Ishikawa (cell line): ENCODE measurements around the gene DGUOK.

ENCODE experiments used
- CEBPB ChIP-seq: IDR thresholded peaks from 2 replicates; pipeline ENCODE4 v1.6.1; 2012
- CREB1 ChIP-seq: IDR thresholded peaks from 2 replicates; pipeline ENCODE4 v1.6.1; 2012; ENCODE audit warnings: low read depth
- EGR1 ChIP-seq: IDR thresholded peaks from 2 replicates; pipeline ENCODE4 v1.6.1; 2012
- EP300 ChIP-seq: IDR thresholded peaks from 2 replicates; pipeline ENCODE4 v1.6.1; 2012; ENCODE audit warnings: borderline replicate concordance
- FOXM1 ChIP-seq: IDR thresholded peaks from 2 replicates; pipeline ENCODE4 v1.6.1; 2012; ENCODE audit warnings: low read depth, borderline replicate concordance
- NFIC ChIP-seq: IDR thresholded peaks from 2 replicates; pipeline ENCODE4 v1.6.1; 2012
- RAD21 ChIP-seq: IDR thresholded peaks from 2 replicates; pipeline ENCODE4 v1.6.1; 2012; ENCODE audit warnings: low read depth
- TCF12 ChIP-seq: IDR thresholded peaks from 2 replicates; pipeline ENCODE4 v1.6.1; 2012; ENCODE audit warnings: low read depth
- YY1 ChIP-seq: IDR thresholded peaks from 2 replicates; pipeline ENCODE4 v1.6.1; 2012; ENCODE audit warnings: low read depth
- ZBTB7A ChIP-seq: IDR thresholded peaks from 2 replicates; pipeline ENCODE4 v1.6.1; 2012; ENCODE audit warnings: low read depth
- TF ChIP-seq, protein P1 (sequence below): IDR thresholded peaks from 2 replicates; pipeline ENCODE4 v1.6.1; 2012; ENCODE audit warnings: low read depth, mild to moderate bottlenecking
- TF ChIP-seq, protein P2 (sequence below): IDR thresholded peaks from 2 replicates; pipeline ENCODE4 v1.6.1; 2012
- TF ChIP-seq, protein P3 (sequence below): IDR thresholded peaks from 2 replicates; pipeline ENCODE4 v1.6.1; 2012

DNA sequence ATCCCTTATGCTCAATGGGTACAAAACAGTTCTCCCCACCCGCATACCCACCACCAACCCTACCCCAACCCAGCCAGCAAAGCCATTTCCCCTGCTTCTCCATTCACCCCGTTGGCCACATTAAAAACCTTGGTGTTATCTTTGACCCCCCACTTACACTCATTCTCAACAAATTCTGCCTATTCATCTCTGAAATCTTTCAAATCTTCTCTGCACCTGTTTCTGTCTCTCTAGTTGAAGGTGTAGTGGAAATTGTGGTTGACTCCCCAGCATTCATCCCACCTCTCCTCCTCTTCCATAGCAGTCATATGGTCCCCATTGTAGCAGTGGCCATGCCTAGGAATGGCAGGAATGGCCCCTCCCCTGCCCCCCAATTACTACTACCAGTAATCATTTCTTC, 37.5 kb downstream of the DGUOK start:
- TF ChIP-seq, protein P1, sequence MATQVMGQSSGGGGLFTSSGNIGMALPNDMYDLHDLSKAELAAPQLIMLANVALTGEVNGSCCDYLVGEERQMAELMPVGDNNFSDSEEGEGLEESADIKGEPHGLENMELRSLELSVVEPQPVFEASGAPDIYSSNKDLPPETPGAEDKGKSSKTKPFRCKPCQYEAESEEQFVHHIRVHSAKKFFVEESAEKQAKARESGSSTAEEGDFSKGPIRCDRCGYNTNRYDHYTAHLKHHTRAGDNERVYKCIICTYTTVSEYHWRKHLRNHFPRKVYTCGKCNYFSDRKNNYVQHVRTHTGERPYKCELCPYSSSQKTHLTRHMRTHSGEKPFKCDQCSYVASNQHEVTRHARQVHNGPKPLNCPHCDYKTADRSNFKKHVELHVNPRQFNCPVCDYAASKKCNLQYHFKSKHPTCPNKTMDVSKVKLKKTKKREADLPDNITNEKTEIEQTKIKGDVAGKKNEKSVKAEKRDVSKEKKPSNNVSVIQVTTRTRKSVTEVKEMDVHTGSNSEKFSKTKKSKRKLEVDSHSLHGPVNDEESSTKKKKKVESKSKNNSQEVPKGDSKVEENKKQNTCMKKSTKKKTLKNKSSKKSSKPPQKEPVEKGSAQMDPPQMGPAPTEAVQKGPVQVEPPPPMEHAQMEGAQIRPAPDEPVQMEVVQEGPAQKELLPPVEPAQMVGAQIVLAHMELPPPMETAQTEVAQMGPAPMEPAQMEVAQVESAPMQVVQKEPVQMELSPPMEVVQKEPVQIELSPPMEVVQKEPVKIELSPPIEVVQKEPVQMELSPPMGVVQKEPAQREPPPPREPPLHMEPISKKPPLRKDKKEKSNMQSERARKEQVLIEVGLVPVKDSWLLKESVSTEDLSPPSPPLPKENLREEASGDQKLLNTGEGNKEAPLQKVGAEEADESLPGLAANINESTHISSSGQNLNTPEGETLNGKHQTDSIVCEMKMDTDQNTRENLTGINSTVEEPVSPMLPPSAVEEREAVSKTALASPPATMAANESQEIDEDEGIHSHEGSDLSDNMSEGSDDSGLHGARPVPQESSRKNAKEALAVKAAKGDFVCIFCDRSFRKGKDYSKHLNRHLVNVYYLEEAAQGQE, result no peak
- no peak for TF ChIP-seq EGR1
- TF ChIP-seq CEBPB, result no peak
- TF ChIP-seq NFIC, result no peak
- TF ChIP-seq, protein P2, sequence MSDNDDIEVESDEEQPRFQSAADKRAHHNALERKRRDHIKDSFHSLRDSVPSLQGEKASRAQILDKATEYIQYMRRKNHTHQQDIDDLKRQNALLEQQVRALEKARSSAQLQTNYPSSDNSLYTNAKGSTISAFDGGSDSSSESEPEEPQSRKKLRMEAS, result no peak
- no peak for TF ChIP-seq YY1
- TF ChIP-seq FOXM1, result no peak
- TF ChIP-seq CREB1, result no peak
- TF ChIP-seq TCF12, result no peak
- no peak for TF ChIP-seq EP300
- TF ChIP-seq RAD21, result no peak
- TF ChIP-seq ZBTB7A, result no peak
- TF ChIP-seq, protein P3, sequence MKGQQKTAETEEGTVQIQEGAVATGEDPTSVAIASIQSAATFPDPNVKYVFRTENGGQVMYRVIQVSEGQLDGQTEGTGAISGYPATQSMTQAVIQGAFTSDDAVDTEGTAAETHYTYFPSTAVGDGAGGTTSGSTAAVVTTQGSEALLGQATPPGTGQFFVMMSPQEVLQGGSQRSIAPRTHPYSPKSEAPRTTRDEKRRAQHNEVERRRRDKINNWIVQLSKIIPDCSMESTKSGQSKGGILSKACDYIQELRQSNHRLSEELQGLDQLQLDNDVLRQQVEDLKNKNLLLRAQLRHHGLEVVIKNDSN, result no peak
